ENCODE measurements around the gene STXBP6. TPM values are rescaled to one million over a fixed set of nuclear protein-coding genes. Genes with fewer than 3 reads are reported as not detected.

Gene STXBP6
- total and polyA plus RNA-seq, 2 donors (not counting 3 experiments of a cell fraction or from before 2014, with no cell fraction given): 0.06 TPM; not detected in 1

- no peak for DNase-seq (ENCODE audit: low read depth, low spot score)
- H3K4me2 ChIP-seq (ENCODE audit: insufficient read depth, low read length): no peak overlapping the region
- no peaks in the 10 kb centered on the region for H4K20me1 ChIP-seq (replicated peaks; ENCODE audit: control insufficient read depth, extremely low read depth, insufficient read depth, low read length)
- H3K9ac ChIP-seq (replicated peaks; ENCODE audit: extremely low read depth, insufficient read depth, low read length): no peak overlapping the region
- no peaks in the 10 kb centered on the region for H3K79me2 ChIP-seq (ENCODE audit: control insufficient read depth, insufficient read depth, low read length)
- TF ChIP-seq EZH2 (IDR thresholded peaks at IDR 0.05; ENCODE audit: borderline replicate concordance, low read depth, low read length, severe bottlenecking) (no peak), FOS (IDR thresholded peaks at IDR 0.05; ENCODE audit: borderline replicate concordance, insufficient read depth, low read length) (no peak), POLR2A (IDR thresholded peaks at IDR 0.05; ENCODE audit: low read depth, low read length) (no peak), MYC (IDR thresholded peaks at IDR 0.05; ENCODE audit: low read depth, low read length) (no peak), POLR2AphosphoS5 (IDR thresholded peaks at IDR 0.05; ENCODE audit: insufficient read depth, low read depth, low read length) (no peak), CTCF (IDR thresholded peaks at IDR 0.05; ENCODE audit: extremely low read depth in 1 of 2, insufficient read depth in 1 of 2, low read depth in 1 of 2, low read length in 2 of 2) (no peak), JUN (IDR thresholded peaks at IDR 0.05; ENCODE audit: borderline replicate concordance, insufficient read depth, insufficient read length, low read depth) (no peak), MAX (IDR thresholded peaks at IDR 0.05; ENCODE audit: insufficient read depth, insufficient read length) (no peak), GATA2 (IDR thresholded peaks at IDR 0.05; ENCODE audit: insufficient read depth, insufficient read length, low read depth, low read length) (no peak)
- no peaks in the 10 kb centered on the region for H3K9me3 ChIP-seq (replicated peaks; ENCODE audit: control insufficient read depth, insufficient read depth, low read length)
- intact Hi-C loops (cut with micrococcal nuclease) (loop anchor here (10.0 kb wide), 1 partner anchor 351 kb away; no protein-coding TSS in a partner anchor), dilution Hi-C loops (cut with MboI; ENCODE audit: extremely low pct_ligation_motif_present, low sequenced_read_pairs) (no loop called here)
- no peaks in the 10 kb centered on the region for H3K9me1 ChIP-seq (replicated peaks; ENCODE audit: control insufficient read depth, extremely low read depth, insufficient read depth, low read length)
- H3K27me3 ChIP-seq (ENCODE audit: control insufficient read depth in 2 of 2, insufficient read depth in 2 of 2, low read length in 2 of 2): peaks cover 27 to 43% of the 10 kb centered on the region in 2 experiments
- no peak overlapping the region for H2AFZ ChIP-seq (ENCODE audit: low read depth, low read length)
- no peaks in the 10 kb centered on the region for H3K4me1 ChIP-seq (ENCODE audit: control insufficient read depth, extremely low read depth, insufficient read depth, low read length)
- no peak for FAIRE-seq
- H3K27ac ChIP-seq (ENCODE audit: insufficient read depth, low read depth, low read length): no peak overlapping the region
- POLR2A ChIA-PET: no interaction called here
- no peaks in the 10 kb centered on the region for H3K36me3 ChIP-seq (ENCODE audit: control insufficient read depth in 2 of 2, extremely low read depth in 1 of 2, insufficient read depth in 2 of 2, low read length in 2 of 2)
- CTCF ChIA-PET: no interaction called here
- no peak overlapping the region for H3K4me3 ChIP-seq (replicated peaks in 1 of 3; ENCODE audit: insufficient read depth in 1 of 3, low read depth in 1 of 3, low read length in 3 of 3)
- BruUV-seq (replicated peaks): no TSS peak
These were observed 3.6 kb upstream of the STXBP6 start for GRCh38 chr14:25053585-25053984.

Measured in endothelial cell of umbilical vein (primary cell).